ENCODE measurements around the gene GPI. TPM values are rescaled to one million over a fixed set of nuclear protein-coding genes. Genes with fewer than 3 reads are reported as not detected.
A peak's percentile ranks its signal among the peaks of the same experiment; 100 is the strongest.

GPI gene
- total and polyA plus RNA-seq, 10 donors, result 57.5 to 257 (median 161) TPM

DNA sequence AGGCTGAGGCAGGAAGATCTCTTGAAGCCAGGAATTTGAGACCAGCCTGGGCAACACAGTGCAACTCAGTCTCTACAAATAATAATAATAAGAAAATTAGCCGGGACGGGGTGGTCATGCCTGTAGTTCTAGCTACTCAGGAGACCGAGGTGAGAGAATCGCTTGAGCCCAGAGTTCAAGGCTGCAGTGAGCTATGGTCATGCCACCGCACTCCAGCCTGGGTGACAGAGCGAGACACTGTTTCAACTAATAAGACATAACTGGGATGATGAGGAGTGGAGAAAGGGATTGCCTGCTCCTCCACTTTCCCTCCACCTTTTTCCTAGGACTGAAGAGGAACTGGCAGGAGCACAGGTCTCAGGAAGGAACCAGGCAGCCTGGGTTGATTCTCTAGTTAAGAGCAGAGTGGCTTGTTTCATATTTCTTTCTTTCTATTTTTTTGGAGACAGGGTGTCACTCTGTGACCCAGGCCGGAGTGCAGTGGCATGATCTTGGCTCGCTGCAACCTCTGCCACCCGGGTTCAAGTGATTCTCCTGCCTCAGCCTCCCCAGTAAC is 4.6 kb upstream of the GPI start:
- Histone ChIP-seq H3K4me1 (peaks cover 4 to 31% (median 23%) of the 10 kb centered on the region in 6 donors), H3K27ac (peak overlapping the region in 6 of 8 donors; percentile 81 to 90 (median 86)), H3K4me3 (no peak overlapping the region), H3K36me3 (peaks cover 0 to 8% (median 2%) of the 10 kb centered on the region in 6 donors), H3K27me3 (replicated peaks in 1 of 7) (no peaks in the 10 kb centered on the region), H3K9me3 (no peaks in the 10 kb centered on the region)
- TF ChIP-seq, protein P1, sequence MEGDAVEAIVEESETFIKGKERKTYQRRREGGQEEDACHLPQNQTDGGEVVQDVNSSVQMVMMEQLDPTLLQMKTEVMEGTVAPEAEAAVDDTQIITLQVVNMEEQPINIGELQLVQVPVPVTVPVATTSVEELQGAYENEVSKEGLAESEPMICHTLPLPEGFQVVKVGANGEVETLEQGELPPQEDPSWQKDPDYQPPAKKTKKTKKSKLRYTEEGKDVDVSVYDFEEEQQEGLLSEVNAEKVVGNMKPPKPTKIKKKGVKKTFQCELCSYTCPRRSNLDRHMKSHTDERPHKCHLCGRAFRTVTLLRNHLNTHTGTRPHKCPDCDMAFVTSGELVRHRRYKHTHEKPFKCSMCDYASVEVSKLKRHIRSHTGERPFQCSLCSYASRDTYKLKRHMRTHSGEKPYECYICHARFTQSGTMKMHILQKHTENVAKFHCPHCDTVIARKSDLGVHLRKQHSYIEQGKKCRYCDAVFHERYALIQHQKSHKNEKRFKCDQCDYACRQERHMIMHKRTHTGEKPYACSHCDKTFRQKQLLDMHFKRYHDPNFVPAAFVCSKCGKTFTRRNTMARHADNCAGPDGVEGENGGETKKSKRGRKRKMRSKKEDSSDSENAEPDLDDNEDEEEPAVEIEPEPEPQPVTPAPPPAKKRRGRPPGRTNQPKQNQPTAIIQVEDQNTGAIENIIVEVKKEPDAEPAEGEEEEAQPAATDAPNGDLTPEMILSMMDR (IDR thresholded peaks at IDR 0.05 in 8 of 11, conservative IDR thresholded peaks at IDR 0.05 in 3 of 11), result no peak
- TF ChIP-seq POLR2A (IDR thresholded peaks at IDR 0.05) (no peak), POLR2AphosphoS5 (IDR thresholded peaks at IDR 0.05) (no peak)
- DNase-seq, result no peak
- 91 to 97% (median 95%) methylated on average over 9 of the region's 9 CpGs for whole genome bisulfite sequencing, 5 donors
- intact Hi-C loops (cut with DNase I; ENCODE audit: low total_unique reads), result no loop called here

DNA sequence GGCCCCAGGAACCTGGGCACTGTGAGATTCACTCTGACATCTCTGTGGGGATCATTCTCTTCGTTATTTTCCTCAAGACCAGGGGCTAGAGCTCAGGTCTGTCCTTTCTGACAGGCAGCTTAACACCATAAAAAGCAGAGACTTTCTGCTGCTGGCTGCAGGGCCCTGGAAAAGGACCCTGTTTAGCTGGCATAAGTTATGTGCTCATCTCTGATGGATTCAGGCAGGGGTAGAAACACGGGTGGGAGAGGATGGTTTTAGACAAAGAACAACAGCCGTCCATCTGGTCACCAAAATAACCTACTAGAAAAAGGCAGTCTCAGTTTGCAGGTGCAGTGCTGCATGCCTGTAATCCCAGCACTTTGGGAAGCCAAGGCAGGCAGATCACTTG is 2.3 kb upstream of the GPI start:
- Histone ChIP-seq H3K4me1 (peaks cover 11 to 53% (median 43%) of the 10 kb centered on the region in 6 donors), H3K27me3 (replicated peaks in 1 of 7) (no peaks in the 10 kb centered on the region), H3K9me3 (no peaks in the 10 kb centered on the region), H3K27ac (no peak overlapping the region), H3K4me3 (no peak overlapping the region), H3K36me3 (peaks cover 0 to 13% (median 6%) of the 10 kb centered on the region in 6 donors)
- DNase-seq, result no peak
- TF ChIP-seq POLR2A (IDR thresholded peaks at IDR 0.05), result no peak
- no peak for TF ChIP-seq POLR2AphosphoS5 (IDR thresholded peaks at IDR 0.05)
- TF ChIP-seq, protein P1 (IDR thresholded peaks at IDR 0.05 in 8 of 11, conservative IDR thresholded peaks at IDR 0.05 in 3 of 11), result no peak
- 65 to 84% (median 83%) methylated on average over 3 of the region's 3 CpGs for WGBS, 5 donors
- intact Hi-C loops (cut with DNase I; ENCODE audit: low total_unique reads), result no loop called here

DNA sequence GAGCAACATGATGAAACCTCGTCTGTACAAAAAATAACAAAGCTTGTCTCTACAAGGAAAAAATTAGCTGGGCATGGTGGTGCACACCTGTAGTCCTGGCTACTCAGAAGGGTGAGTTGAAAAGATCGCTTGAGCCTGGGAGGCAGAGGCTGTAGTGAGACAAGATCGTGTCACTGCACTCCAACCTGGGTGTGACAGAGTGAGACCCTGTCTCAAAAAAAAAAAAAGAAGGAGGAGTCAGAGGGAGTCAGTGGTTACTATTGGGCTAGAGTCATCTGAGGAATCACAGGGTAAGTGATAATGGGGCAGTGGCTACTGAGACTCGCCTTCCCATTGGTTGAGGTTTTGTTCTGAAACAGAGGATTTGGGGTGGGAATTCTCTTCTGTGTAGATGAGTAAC is 1.9 kb upstream of the GPI start:
- Histone ChIP-seq H3K9me3 (no peaks in the 10 kb centered on the region), H3K36me3 (peaks cover 0 to 17% (median 10%) of the 10 kb centered on the region in 6 donors), H3K4me3 (no peak overlapping the region), H3K27ac (no peak overlapping the region), H3K4me1 (peaks cover 11 to 56% (median 45%) of the 10 kb centered on the region in 6 donors), H3K27me3 (replicated peaks in 1 of 7) (no peaks in the 10 kb centered on the region)
- WGBS, 5 donors, result 75 to 86% (median 80%) methylated on average over 4 of the region's 4 CpGs
- TF ChIP-seq POLR2A (IDR thresholded peaks at IDR 0.05), result no peak
- no peak for TF ChIP-seq POLR2AphosphoS5 (IDR thresholded peaks at IDR 0.05)
- TF ChIP-seq, protein P1 (IDR thresholded peaks at IDR 0.05 in 8 of 11, conservative IDR thresholded peaks at IDR 0.05 in 3 of 11), result no peak
- intact Hi-C loops (cut with DNase I; ENCODE audit: low total_unique reads), result no loop called here
- no peak for DNase-seq

DNA sequence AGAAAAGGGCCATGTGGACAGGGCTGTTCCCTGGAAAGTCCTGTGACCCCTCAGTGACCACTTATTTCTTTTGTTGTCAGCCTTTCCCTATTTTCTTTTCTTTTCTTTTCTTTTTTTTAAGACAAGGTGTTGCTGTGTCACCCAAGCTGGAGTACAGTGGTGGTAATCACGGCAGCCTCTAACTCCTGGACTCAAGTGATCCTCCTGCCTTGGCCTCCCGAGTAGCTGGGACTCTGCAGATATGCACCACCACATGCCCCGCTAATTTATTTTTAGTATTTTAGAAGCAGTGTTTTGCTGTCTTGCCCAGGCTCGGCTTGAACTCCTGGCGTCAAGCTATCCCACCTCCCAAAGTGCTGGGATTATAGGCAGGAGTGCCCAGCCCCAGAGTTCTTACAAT is 1.1 kb upstream of the GPI start:
- intact Hi-C loops (cut with DNase I; ENCODE audit: low total_unique reads), result no loop called here

More for the DNA sequence above, 1.1 kb upstream of the GPI start:
- Histone ChIP-seq H3K4me3 (no peak overlapping the region), H3K36me3 (peaks cover 0 to 25% (median 18%) of the 10 kb centered on the region in 6 donors), H3K27me3 (replicated peaks in 1 of 7) (no peaks in the 10 kb centered on the region), H3K4me1 (peaks cover 11 to 56% (median 40%) of the 10 kb centered on the region in 6 donors), H3K9me3 (no peaks in the 10 kb centered on the region), H3K27ac (no peak overlapping the region)
- WGBS, 5 donors, result 76 to 97% (median 94%) methylated on average over 5 of the region's 5 CpGs
- TF ChIP-seq, protein P1 (IDR thresholded peaks at IDR 0.05 in 8 of 11, conservative IDR thresholded peaks at IDR 0.05 in 3 of 11), result no peak
- TF ChIP-seq POLR2AphosphoS5 (IDR thresholded peaks at IDR 0.05) (no peak), POLR2A (IDR thresholded peaks at IDR 0.05) (no peak)
- DNase-seq, result no peak
